Spleen (tissue), 11 donors: ENCODE measurements around the gene B3GAT1. TPM values are rescaled to one million over a fixed set of nuclear protein-coding genes. Genes with fewer than 3 reads are reported as not detected.

Experiments used
- DNase-seq: peaks from one replicate; pipeline ENCODE4 v3.0.0-alpha.2; 2020
- H3K27ac ChIP-seq, 8 donors: fragments of 200-600 bp; sonication (generic) in 7 of 8; 1 replicate in 4 of 8; 2 replicates in 4 of 8; pipeline versions ENCODE4 v1.5.0 to v1.8.0; 2016 to 2021; ENCODE audit warnings: inconsistent platforms in 4 of 8, mild to moderate bottlenecking in 4 of 8, moderate library complexity in 1 of 8
- H3K27me3 ChIP-seq, 7 donors: fragments of 200-600 bp; sonication (generic) in 6 of 7; replicated peaks in 1 of 7; 1 replicate in 4 of 7; 2 replicates in 3 of 7; pipeline versions ENCODE4 v1.5.0 to v1.8.0; 2016 to 2021; ENCODE audit warnings: inconsistent platforms in 3 of 7, mild to moderate bottlenecking in 1 of 7
- H3K36me3 ChIP-seq, 6 donors: fragments of 200-600 bp; sonication (generic) in 5 of 6; 1 replicate in 4 of 6; 2 replicates in 2 of 6; pipeline versions ENCODE4 v1.5.0 to v1.8.0; 2016 to 2021; ENCODE audit warnings: inconsistent platforms in 2 of 6
- H3K4me1 ChIP-seq, 6 donors: fragments of 200-600 bp; sonication (generic) in 5 of 6; 1 replicate in 3 of 6; 2 replicates in 3 of 6; pipeline versions ENCODE4 v1.5.0 to v1.8.0; 2016 to 2021; ENCODE audit warnings: inconsistent platforms in 3 of 6
- H3K4me3 ChIP-seq, 8 donors: fragments of 200-600 bp; sonication (generic) in 7 of 8; 1 replicate in 4 of 8; 2 replicates in 4 of 8; pipeline versions ENCODE4 v1.5.0 to v1.8.0; 2016 to 2021; ENCODE audit warnings: inconsistent platforms in 4 of 8, mild to moderate bottlenecking in 4 of 8, moderate library complexity in 2 of 8
- H3K9me3 ChIP-seq, 8 donors: fragments of 200-600 bp; sonication (generic) in 7 of 8; 1 replicate in 4 of 8; 2 replicates in 4 of 8; pipeline versions ENCODE4 v1.5.0 to v1.8.0; 2016 to 2021; ENCODE audit warnings: inconsistent platforms in 4 of 8
- POLR2A ChIP-seq, 3 donors: fragments of 450-650 bp; IDR thresholded peaks; one replicate each; pipeline ENCODE4 v1.5.1; 2017; ENCODE audit warnings: antibody characterized with exemption in 3 of 3, mild to moderate bottlenecking in 1 of 3
- POLR2AphosphoS5 ChIP-seq, 3 donors: sonication (generic); formaldehyde crosslinking; IDR thresholded peaks; one replicate each; pipeline ENCODE4 v1.5.1; 2017; ENCODE audit warnings: antibody characterized with exemption in 3 of 3
- WGBS, 5 donors: extraction: QIAGEN DNeasy Blood & Tissue Kit in 3 of 5; methylation state at CpG; one replicate each; pipeline versions ENCODE4 v1.1.5 to v1.1.7; 2013 to 2018; 5-methylcytosine and 5-hydroxymethylcytosine counted together
- intact Hi-C: fragments of 100-400 bp; cut with DNase I; formaldehyde crosslinking; loops from one replicate; pipeline ENCODE4 v1.15.0; 2023; ENCODE audit warnings: low total_unique reads
- polyA plus RNA-seq, 3 donors: library from polyadenylated mRNA; stranded (reverse); fragments of 200-250 nt; gene quantifications; one replicate each; pipeline ENCODE4 v1.2.1, GENCODE V29; 2013
- total RNA-seq, 7 donors: library from RNA; depleted of rRNA in 3 of 7; stranded (reverse); fragments of >200 nt in 3 of 7; fragmentation: NEBNext Ultra II Directional in 4 of 7; extraction: Animal tissue kit (Norgen Biotek cat#: 25700) in 4 of 7; gene quantifications; one replicate each; pipeline versions ENCODE4 v1.1.0 to v1.2.1, GENCODE V29; 2016 to 2021
- TF ChIP-seq, protein P1 (sequence below), 11 experiments: fragments of 200-600 bp in 7 of 11; fragments of 450-650 bp in 4 of 11; sonication (generic) in 4 of 11; IDR thresholded peaks in 8 of 11; conservative IDR thresholded peaks in 3 of 11; 1 replicate in 7 of 11; 2 replicates in 4 of 11; pipeline versions ENCODE4 v1.4.0 to v1.8.0; 2016 to 2021; ENCODE audit warnings: antibody characterized with exemption in 11 of 11, inconsistent platforms in 4 of 11, mild to moderate bottlenecking in 1 of 11
- donor health status: healthy with polysubstance abuse.
- donor health status: DM: no; HTN: no; CAD: no; lungs with moderate emphysema.
- donor health status: DM: no; HTN: no; CAD: no.
- donor health status: Bipolar disorder and iron deficiency.
- donor health status: healthy.
- donor health status: DM: no; HTN: no; CAD: no.
- donor health status: DM: yes; HTN: yes; CAD: no.

The B3GAT1 gene
- total and polyA plus RNA-seq, 10 donors: 0.43 to 4.0 (median 1.6) TPM

DNA sequence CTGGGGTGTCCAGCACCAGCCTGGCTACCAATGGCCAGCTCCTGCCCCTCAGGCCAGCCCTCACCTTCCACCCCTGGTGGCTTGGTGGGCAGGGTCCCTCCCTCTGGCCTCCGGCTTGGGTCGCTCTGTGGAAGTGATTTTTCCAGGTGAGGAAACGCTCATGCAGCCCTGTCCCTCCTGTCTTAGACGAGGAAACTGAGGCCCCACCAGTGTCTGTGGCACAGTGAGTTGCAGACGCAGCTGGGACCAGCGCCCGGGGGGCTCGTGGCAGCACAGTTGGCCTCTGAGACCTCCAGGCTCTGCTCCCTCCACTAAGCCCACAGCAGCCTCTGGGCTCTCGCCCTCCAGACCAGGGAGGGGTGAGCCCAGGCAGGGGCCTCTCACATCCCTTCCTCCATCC is 6.2 kb downstream of the B3GAT1 start:
- Histone ChIP-seq H3K4me3 (no peak overlapping the region), H3K27ac (no peak overlapping the region), H3K36me3 (no peaks in the 10 kb centered on the region), H3K4me1 (peaks cover 0 to 5% (median 2%) of the 10 kb centered on the region in 6 donors), H3K9me3 (no peaks in the 10 kb centered on the region), H3K27me3 (peaks cover 0 to 68% (median 22%) of the 10 kb centered on the region in 7 donors)
- TF ChIP-seq, protein P1, sequence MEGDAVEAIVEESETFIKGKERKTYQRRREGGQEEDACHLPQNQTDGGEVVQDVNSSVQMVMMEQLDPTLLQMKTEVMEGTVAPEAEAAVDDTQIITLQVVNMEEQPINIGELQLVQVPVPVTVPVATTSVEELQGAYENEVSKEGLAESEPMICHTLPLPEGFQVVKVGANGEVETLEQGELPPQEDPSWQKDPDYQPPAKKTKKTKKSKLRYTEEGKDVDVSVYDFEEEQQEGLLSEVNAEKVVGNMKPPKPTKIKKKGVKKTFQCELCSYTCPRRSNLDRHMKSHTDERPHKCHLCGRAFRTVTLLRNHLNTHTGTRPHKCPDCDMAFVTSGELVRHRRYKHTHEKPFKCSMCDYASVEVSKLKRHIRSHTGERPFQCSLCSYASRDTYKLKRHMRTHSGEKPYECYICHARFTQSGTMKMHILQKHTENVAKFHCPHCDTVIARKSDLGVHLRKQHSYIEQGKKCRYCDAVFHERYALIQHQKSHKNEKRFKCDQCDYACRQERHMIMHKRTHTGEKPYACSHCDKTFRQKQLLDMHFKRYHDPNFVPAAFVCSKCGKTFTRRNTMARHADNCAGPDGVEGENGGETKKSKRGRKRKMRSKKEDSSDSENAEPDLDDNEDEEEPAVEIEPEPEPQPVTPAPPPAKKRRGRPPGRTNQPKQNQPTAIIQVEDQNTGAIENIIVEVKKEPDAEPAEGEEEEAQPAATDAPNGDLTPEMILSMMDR (IDR thresholded peaks at IDR 0.05 in 8 of 11, conservative IDR thresholded peaks at IDR 0.05 in 3 of 11): no peak
- TF ChIP-seq POLR2A (IDR thresholded peaks at IDR 0.05) (no peak), POLR2AphosphoS5 (IDR thresholded peaks at IDR 0.05) (no peak)
- 74 to 87% (median 78%) methylated on average over 1 to 9 of the region's 9 CpGs; no CpG with 5 or more reads in 1 of the 5 donors for WGBS, 5 donors
- DNase-seq: peak; percentile 58
- intact Hi-C loops: no loop called here

DNA sequence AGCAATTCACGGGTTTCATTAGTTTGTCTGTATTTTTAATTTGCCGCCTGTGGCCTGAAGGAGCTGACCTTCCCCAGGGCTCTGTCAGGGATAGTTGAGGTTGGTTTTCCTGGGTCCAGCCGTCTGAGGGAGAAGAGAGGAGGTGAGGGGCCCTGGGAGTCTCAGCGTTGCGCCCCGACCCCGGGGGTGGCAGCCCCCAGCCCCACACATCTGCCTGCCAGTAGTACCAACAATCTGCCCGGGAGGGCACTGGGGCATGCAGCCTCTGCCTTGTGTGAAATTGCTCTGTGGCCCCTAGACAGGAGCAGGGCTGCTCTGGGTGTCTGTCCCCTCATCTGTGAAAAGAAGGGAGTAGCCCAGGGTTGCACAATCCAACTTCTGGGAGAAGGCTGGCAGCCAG is 6.6 kb downstream of the B3GAT1 start:
- H3K27ac ChIP-seq: no peak overlapping the region
- H3K27me3 ChIP-seq: peaks cover 0 to 64% (median 18%) of the 10 kb centered on the region in 7 donors
- H3K36me3 ChIP-seq: no peaks in the 10 kb centered on the region
- peaks cover 0 to under 1% (median 0%) of the 10 kb centered on the region in 6 donors for H3K4me1 ChIP-seq
- no peaks in the 10 kb centered on the region for H3K9me3 ChIP-seq
- TF ChIP-seq POLR2A (IDR thresholded peaks at IDR 0.05) (no peak), POLR2AphosphoS5 (IDR thresholded peaks at IDR 0.05) (no peak)
- TF ChIP-seq, protein P1 (IDR thresholded peaks at IDR 0.05 in 8 of 11, conservative IDR thresholded peaks at IDR 0.05 in 3 of 11): no peak
- 75 to 90% (median 83%) methylated on average over 2 to 8 of the region's 8 CpGs for WGBS, 5 donors
- intact Hi-C loops: no loop called here
- H3K4me3 ChIP-seq: no peak overlapping the region
- DNase-seq: no peak

DNA sequence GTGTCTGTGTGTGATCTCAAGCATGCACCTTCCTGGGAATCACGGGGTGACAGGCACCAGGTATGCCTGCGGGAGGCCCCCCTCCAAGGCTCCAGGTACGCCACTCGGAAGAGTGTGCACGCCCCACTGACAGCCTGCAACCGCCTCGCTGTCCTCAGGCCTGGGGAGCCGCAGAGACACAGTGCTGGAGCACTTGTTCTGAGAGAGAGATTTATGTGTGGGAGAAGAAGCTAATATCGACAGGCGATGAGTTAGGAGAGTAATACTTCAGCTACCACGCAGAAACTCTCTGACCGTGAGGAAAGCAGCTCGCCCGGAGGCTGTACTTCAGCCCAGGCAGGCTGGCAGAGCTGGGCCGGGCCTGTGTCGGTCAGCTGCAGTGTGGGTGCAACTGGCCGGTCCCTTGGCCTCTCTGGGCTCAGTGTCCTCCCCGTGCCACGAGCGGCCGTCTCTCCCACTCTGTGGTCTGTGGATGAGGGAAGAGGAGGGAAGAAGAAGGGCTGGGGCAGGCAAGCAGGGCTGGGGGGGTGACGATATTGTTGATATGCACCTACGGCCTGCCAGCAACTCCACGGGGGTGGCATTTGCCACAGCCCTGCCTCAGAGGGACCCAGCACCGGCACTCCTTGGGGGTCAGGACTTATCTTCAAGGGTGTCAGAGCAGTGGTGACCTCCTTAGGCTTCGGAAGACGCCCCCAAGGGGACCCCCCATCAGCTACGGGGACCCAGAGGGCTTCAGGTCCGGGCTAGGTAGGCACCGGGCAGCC is 7.3 kb downstream of the B3GAT1 start:
- no peaks in the 10 kb centered on the region for H3K36me3 ChIP-seq
- H3K27me3 ChIP-seq: peaks cover 0 to 63% (median 13%) of the 10 kb centered on the region in 7 donors
- no peak overlapping the region for H3K27ac ChIP-seq
- H3K4me1 ChIP-seq: no peaks in the 10 kb centered on the region
- intact Hi-C loops: no loop called here
- H3K9me3 ChIP-seq: no peaks in the 10 kb centered on the region
- TF ChIP-seq POLR2A (IDR thresholded peaks at IDR 0.05) (no peak), POLR2AphosphoS5 (IDR thresholded peaks at IDR 0.05) (no peak)
- TF ChIP-seq, protein P1 (IDR thresholded peaks at IDR 0.05 in 8 of 11, conservative IDR thresholded peaks at IDR 0.05 in 3 of 11): no peak
- peak; percentile 64 for DNase-seq
- 84 to 87% (median 85%) methylated on average over 30 of the region's 30 CpGs for WGBS, 5 donors
- H3K4me3 ChIP-seq: no peak overlapping the region

DNA sequence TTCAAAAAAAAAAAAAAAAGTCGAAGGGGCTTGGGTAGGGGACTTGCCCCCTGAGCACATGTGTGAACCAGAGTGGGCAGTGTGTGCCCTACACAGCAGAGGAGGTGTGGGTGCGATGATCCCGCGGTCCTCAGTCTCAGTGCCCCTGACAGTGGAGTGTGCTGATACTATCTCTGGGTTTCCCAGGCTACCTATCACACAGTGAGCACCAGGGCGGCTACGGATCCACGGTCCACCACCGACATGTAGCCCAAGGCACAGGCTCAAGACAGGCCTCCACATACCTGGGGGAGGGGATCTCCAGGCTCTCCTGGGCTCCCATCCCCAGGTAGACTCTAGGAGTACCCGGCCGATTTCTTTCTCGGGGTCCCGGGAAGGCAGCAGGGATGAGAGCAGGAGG is 9.1 kb downstream of the B3GAT1 start:
- no peak for DNase-seq
- Histone ChIP-seq H3K4me1 (no peaks in the 10 kb centered on the region), H3K9me3 (no peaks in the 10 kb centered on the region), H3K27me3 (peaks cover 0 to 68% (median 6%) of the 10 kb centered on the region in 7 donors), H3K4me3 (no peak overlapping the region), H3K36me3 (no peaks in the 10 kb centered on the region), H3K27ac (no peak overlapping the region)
- 85 to 91% (median 90%) methylated on average over 12 of the region's 12 CpGs for WGBS, 5 donors
- TF ChIP-seq, protein P1 (IDR thresholded peaks at IDR 0.05 in 8 of 11, conservative IDR thresholded peaks at IDR 0.05 in 3 of 11): no peak
- no peak for TF ChIP-seq POLR2AphosphoS5 (IDR thresholded peaks at IDR 0.05)
- intact Hi-C loops: no loop called here
